Endodermal cell (in vitro differentiated cells): Measurements from ENCODE around the gene SLC35D1. TPM values are rescaled to one million over a fixed set of nuclear protein-coding genes. Genes with fewer than 3 reads are reported as not detected.
A peak's percentile ranks its signal among the peaks of the same experiment; 100 is the strongest.

Experiments used
- DNase-seq: peaks from one replicate; pipeline ENCODE4 v3.0.0-alpha.2; 2017
- H3K27ac ChIP-seq: 2 replicates; pipeline ENCODE4 v1.5.1; 2013; ENCODE audit warnings: mild to moderate bottlenecking, low read depth, low read length, moderate library complexity
- H3K27me3 ChIP-seq: 2 replicates; pipeline ENCODE4 v1.6.1; 2013; ENCODE audit warnings: mild to moderate bottlenecking, low read length, moderate library complexity; ENCODE audit not compliant: insufficient read depth, control insufficient read depth, poor library complexity, severe bottlenecking
- H3K36me3 ChIP-seq: 2 replicates; pipeline ENCODE4 v1.7.0; 2013; ENCODE audit warnings: mild to moderate bottlenecking, low read length, moderate library complexity; ENCODE audit not compliant: control insufficient read depth, insufficient read depth
- H3K4me1 ChIP-seq: one replicate; pipeline ENCODE4 v1.7.0; 2013; ENCODE audit warnings: low read length; ENCODE audit not compliant: control insufficient read depth, insufficient read depth
- H3K4me3 ChIP-seq: 2 replicates; pipeline ENCODE4 v1.5.1; 2013; ENCODE audit warnings: mild to moderate bottlenecking, low read length, moderate library complexity
- H3K9ac ChIP-seq: 2 replicates; pipeline ENCODE4 v1.6.1; 2013; ENCODE audit warnings: mild to moderate bottlenecking, low read length, moderate library complexity; ENCODE audit not compliant: poor library complexity, severe bottlenecking; ENCODE audit errors: extremely low read depth
- H3K9me3 ChIP-seq: 2 replicates; pipeline ENCODE4 v1.6.1; 2013; ENCODE audit warnings: mild to moderate bottlenecking, low read length, moderate library complexity; ENCODE audit not compliant: control insufficient read depth
- H3K27ac Mint-ChIP-seq: 2 replicates; pipeline ENCODE4 v1.8.0; 2020; ENCODE audit warnings: mixed read lengths
- H3K27me3 Mint-ChIP-seq: 2 replicates; pipeline ENCODE4 v1.8.0; 2021; ENCODE audit warnings: mild to moderate bottlenecking, mixed read lengths; ENCODE audit not compliant: insufficient read depth
- H3K36me3 Mint-ChIP-seq: 2 replicates; pipeline ENCODE4 v1.8.0; 2020; ENCODE audit warnings: low read depth, mixed read lengths
- H3K4me1 Mint-ChIP-seq: 2 replicates; pipeline ENCODE4 v1.8.0; 2020; ENCODE audit warnings: mixed read lengths
- H3K4me3 Mint-ChIP-seq: 2 replicates; pipeline ENCODE4 v1.8.0; 2020; ENCODE audit warnings: mild to moderate bottlenecking, moderate library complexity, mixed read lengths
- H3K9me3 Mint-ChIP-seq: 2 replicates; pipeline ENCODE4 v1.8.0; 2020; ENCODE audit warnings: mild to moderate bottlenecking, mixed read lengths
- WGBS, 2 experiments: methylation state at CpG; one replicate each; pipeline versions ENCODE4 v1.1.5 to v1.1.7; 2013; ENCODE audit warnings: missing lambda C conversion rate in 2 of 2, mixed read lengths in 1 of 2; ENCODE audit not compliant: insufficient coverage in 1 of 2, insufficient read length in 1 of 2; 5-methylcytosine and 5-hydroxymethylcytosine counted together
- total RNA-seq, 2 donors: library from RNA; stranded (reverse); fragmentation: NEBNext Ultra II Directional in 1 of 2; extraction: Animal tissue kit (Norgen Biotek cat#: 25700) in 1 of 2; gene quantifications; 2 replicates in 1 of 2; 3 replicates in 1 of 2; pipeline ENCODE4 v1.2.1, GENCODE V29; 2021
- TF ChIP-seq, protein P1 (sequence below): fragments of 200-600 bp; sonication (generic); conservative IDR thresholded peaks from 2 replicates; pipeline ENCODE4 v1.5.0; 2021; ENCODE audit warnings: antibody characterized with exemption, mild to moderate bottlenecking

The SLC35D1 gene
- total RNA-seq, 2 donors from 2014 or later: 5.5 to 5.9 TPM

- no peak overlapping the region for H3K4me3 ChIP-seq
- H3K4me1 ChIP-seq: no peaks in the 10 kb centered on the region
- whole genome bisulfite sequencing, 2 experiments: 94 to 97% methylated on average over 3 to 4 of the region's 4 CpGs
- H3K27me3 ChIP-seq: no peaks in the 10 kb centered on the region
- DNase-seq: no peak
- no peak overlapping the region for H3K27ac ChIP-seq
- TF ChIP-seq, protein P1, sequence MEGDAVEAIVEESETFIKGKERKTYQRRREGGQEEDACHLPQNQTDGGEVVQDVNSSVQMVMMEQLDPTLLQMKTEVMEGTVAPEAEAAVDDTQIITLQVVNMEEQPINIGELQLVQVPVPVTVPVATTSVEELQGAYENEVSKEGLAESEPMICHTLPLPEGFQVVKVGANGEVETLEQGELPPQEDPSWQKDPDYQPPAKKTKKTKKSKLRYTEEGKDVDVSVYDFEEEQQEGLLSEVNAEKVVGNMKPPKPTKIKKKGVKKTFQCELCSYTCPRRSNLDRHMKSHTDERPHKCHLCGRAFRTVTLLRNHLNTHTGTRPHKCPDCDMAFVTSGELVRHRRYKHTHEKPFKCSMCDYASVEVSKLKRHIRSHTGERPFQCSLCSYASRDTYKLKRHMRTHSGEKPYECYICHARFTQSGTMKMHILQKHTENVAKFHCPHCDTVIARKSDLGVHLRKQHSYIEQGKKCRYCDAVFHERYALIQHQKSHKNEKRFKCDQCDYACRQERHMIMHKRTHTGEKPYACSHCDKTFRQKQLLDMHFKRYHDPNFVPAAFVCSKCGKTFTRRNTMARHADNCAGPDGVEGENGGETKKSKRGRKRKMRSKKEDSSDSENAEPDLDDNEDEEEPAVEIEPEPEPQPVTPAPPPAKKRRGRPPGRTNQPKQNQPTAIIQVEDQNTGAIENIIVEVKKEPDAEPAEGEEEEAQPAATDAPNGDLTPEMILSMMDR: no peak
- no peak overlapping the region for H3K27ac Mint-ChIP-seq
- H3K27me3 Mint-ChIP-seq: no peaks in the 10 kb centered on the region
- H3K4me1 Mint-ChIP-seq: no peaks in the 10 kb centered on the region
- H3K9ac ChIP-seq: no peak overlapping the region
- no peaks in the 10 kb centered on the region for H3K9me3 Mint-ChIP-seq
- H3K4me3 Mint-ChIP-seq: no peak overlapping the region
- H3K9me3 ChIP-seq: no peaks in the 10 kb centered on the region
- H3K36me3 Mint-ChIP-seq: peaks cover 42% of the 10 kb centered on the region
- H3K36me3 ChIP-seq: peaks cover 89% of the 10 kb centered on the region
Measured at GRCh38 chr1:67044631-67045270, 9.2 kb downstream of the SLC35D1 start.

DNA sequence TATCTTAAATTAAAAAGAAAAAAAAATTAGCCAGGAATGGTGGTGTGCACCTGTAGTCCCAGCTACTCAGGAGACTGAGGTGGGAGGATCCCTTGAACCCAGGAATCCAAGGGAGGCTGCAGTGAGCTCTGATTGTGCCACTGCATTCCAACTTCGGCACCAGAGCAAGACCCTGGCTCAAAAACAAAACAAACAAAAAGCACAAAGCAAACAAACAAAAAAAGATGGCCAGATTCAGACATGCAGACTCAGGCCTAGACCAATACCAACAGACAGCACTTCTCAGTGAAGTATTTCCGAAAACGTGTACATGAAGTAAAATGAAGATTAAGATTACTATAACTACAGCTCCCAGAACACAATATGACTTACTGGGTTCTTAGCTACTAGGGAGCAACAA, 10.6 kb downstream of the SLC35D1 start:
- no peak for DNase-seq
- 94% methylated on average over 3 of the region's 3 CpGs; no CpG with 5 or more reads in 1 of the 2 experiments for WGBS, 2 experiments
- H3K4me1 Mint-ChIP-seq: no peaks in the 10 kb centered on the region
- H3K27ac Mint-ChIP-seq: peak overlapping the region; percentile 32
- no peak overlapping the region for H3K4me3 Mint-ChIP-seq
- no peak overlapping the region for H3K9ac ChIP-seq
- H3K36me3 Mint-ChIP-seq: peaks cover 36% of the 10 kb centered on the region
- TF ChIP-seq, protein P1: no peak
- no peaks in the 10 kb centered on the region for H3K4me1 ChIP-seq
- no peaks in the 10 kb centered on the region for H3K9me3 ChIP-seq
- no peaks in the 10 kb centered on the region for H3K27me3 ChIP-seq
- H3K9me3 Mint-ChIP-seq: no peaks in the 10 kb centered on the region
- H3K4me3 ChIP-seq: no peak overlapping the region
- no peaks in the 10 kb centered on the region for H3K27me3 Mint-ChIP-seq
- no peak overlapping the region for H3K27ac ChIP-seq
- peaks cover 89% of the 10 kb centered on the region for H3K36me3 ChIP-seq

DNA sequence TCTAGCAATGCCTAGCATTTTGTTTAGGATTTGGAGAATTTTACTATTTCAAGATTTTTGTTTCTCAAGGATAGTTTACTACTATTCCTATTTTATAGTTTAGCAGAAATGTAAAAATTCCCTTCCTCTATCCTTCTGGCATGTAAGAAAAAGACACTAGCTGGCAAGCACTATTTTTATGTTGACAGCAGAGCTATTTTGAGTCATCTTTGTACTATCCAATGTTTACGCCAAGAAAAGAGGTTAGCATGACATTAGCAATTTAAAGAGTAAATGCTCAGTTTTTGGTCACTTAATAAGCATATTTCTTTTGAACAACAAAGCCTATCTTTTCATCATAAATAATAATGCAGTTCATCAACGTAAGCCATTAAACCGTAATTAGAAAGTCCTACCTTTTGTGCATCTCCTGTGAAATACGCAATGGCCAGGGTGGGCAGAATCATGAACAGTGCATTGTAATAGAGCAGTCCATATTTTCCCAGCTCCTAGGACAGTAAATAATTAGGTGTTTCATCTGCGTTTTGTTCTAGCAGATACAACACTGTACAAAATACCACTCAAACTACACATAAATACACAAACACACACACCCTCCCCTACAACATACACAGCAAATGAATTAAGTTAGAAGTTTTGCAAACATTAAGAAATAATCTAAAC, 12.0 kb downstream of the SLC35D1 start:
- DNase-seq: no peak
- peak overlapping the region; percentile 26 for H3K27ac Mint-ChIP-seq
- H3K4me3 Mint-ChIP-seq: no peak overlapping the region
- H3K36me3 ChIP-seq: peaks cover 87% of the 10 kb centered on the region
- no peaks in the 10 kb centered on the region for H3K27me3 ChIP-seq
- no peaks in the 10 kb centered on the region for H3K9me3 Mint-ChIP-seq
- H3K9ac ChIP-seq: no peak overlapping the region
- H3K27ac ChIP-seq: no peak overlapping the region
- TF ChIP-seq, protein P1: no peak
- peaks cover 45% of the 10 kb centered on the region for H3K36me3 Mint-ChIP-seq
- no peaks in the 10 kb centered on the region for H3K4me1 Mint-ChIP-seq
- no peak overlapping the region for H3K4me3 ChIP-seq
- 94 to 96% methylated on average over 4 to 5 of the region's 5 CpGs for WGBS, 2 experiments
- no peaks in the 10 kb centered on the region for H3K9me3 ChIP-seq
- no peaks in the 10 kb centered on the region for H3K27me3 Mint-ChIP-seq
- H3K4me1 ChIP-seq: no peaks in the 10 kb centered on the region
